Esophagus squamous epithelium (tissue), 5 donors: ENCODE results near the gene USE1. TPM values are rescaled to one million over a fixed set of nuclear protein-coding genes. Genes with fewer than 3 reads are reported as not detected.

Experiments
- DNase-seq: peaks from one replicate; lab custom pipeline; 2025; lab: John Stamatoyannopoulos, UW
- H3K27ac ChIP-seq, 4 donors: fragments of 200-600 bp; sonication (generic); one replicate each; pipeline ENCODE4 v1.5.1; 2016 to 2019; ENCODE audit warnings: mild to moderate bottlenecking in 1 of 4
- H3K27me3 ChIP-seq, 4 donors: fragments of 200-600 bp; sonication (generic); 1 replicate in 3 of 4; 2 replicates in 1 of 4; pipeline versions ENCODE4 v1.5.1 to v1.6.0; 2017 to 2021; ENCODE audit warnings: antibody characterized with exemption in 1 of 4
- H3K36me3 ChIP-seq, 3 donors: fragments of 200-600 bp; sonication (generic); one replicate each; pipeline ENCODE4 v1.5.1; 2016 to 2019
- H3K4me1 ChIP-seq, 3 donors: fragments of 200-600 bp; sonication (generic); one replicate each; pipeline ENCODE4 v1.5.1; 2017 to 2019
- H3K4me3 ChIP-seq, 4 donors: fragments of 200-600 bp; sonication (generic); 1 replicate in 3 of 4; 2 replicates in 1 of 4; pipeline ENCODE4 v1.5.1; 2016 to 2019; ENCODE audit warnings: mild to moderate bottlenecking in 2 of 4, moderate library complexity in 1 of 4
- H3K9me3 ChIP-seq, 3 donors: fragments of 200-600 bp; sonication (generic); one replicate each; pipeline ENCODE4 v1.5.1; 2016 to 2019
- CTCF ChIP-seq, 6 experiments: fragments of 450-650 bp in 4 of 6; fragments of 200-600 bp in 2 of 6; sonication (generic) in 2 of 6; IDR thresholded peaks; one replicate each; pipeline ENCODE4 v1.5.1; 2016 to 2019; ENCODE audit warnings: antibody characterized with exemption in 6 of 6, mild to moderate bottlenecking in 4 of 6, moderate library complexity in 4 of 6
- POLR2A ChIP-seq, 4 donors: fragments of 450-650 bp; IDR thresholded peaks; one replicate each; pipeline ENCODE4 v1.6.1; 2017; ENCODE audit warnings: antibody characterized with exemption in 4 of 4, mild to moderate bottlenecking in 4 of 4, moderate library complexity in 3 of 4
- WGBS, 2 donors: methylation state at CpG; one replicate each; pipeline ENCODE4 v1.1.5; 2018; 5-methylcytosine and 5-hydroxymethylcytosine counted together
- intact Hi-C: fragments of 100-400 bp; cut with DNase I; formaldehyde crosslinking; loops from one replicate; pipeline ENCODE4 v1.15.0; 2022
- total RNA-seq, 4 donors: library from RNA; depleted of rRNA; stranded (reverse); fragments of >200 nt; gene quantifications; one replicate each; pipeline ENCODE4 v1.1.0, GENCODE V29; 2016
- donor health status: DM: yes; HTN: yes; CAD: no.

The USE1 gene
- total RNA-seq, 4 donors from 2014 or later = 11.2 to 22.5 (median 17.6) TPM

- H3K36me3 ChIP-seq = peaks cover 8 to 94% (median 15%) of the 10 kb centered on the region in 3 donors
- H3K27ac ChIP-seq = no peak overlapping the region
- 71 to 80% methylated on average over 11 to 12 of the region's 28 CpGs for WGBS, 2 donors
- no peaks in the 10 kb centered on the region for H3K27me3 ChIP-seq
- intact Hi-C loops = loop anchor here (10.0 kb wide), 1 partner anchor 75 kb away; the partner anchor contains the start of gene ANKLE1
- no peak for DNase-seq
- no peak for TF ChIP-seq CTCF (IDR thresholded peaks at IDR 0.05)
- no peak for TF ChIP-seq POLR2A (IDR thresholded peaks at IDR 0.05)
- no peaks in the 10 kb centered on the region for H3K9me3 ChIP-seq
- no peak overlapping the region for H3K4me3 ChIP-seq
- peaks cover 0 to 2% (median under 1%) of the 10 kb centered on the region in 3 donors for H3K4me1 ChIP-seq
Observed at GRCh38 chr19:17209126-17210036, 5.8 kb upstream of the USE1 start.

- no peaks in the 10 kb centered on the region for H3K9me3 ChIP-seq
- H3K4me3 ChIP-seq = no peak overlapping the region
- 93 to 100% methylated on average over 2 to 5 of the region's 14 CpGs for WGBS, 2 donors
- H3K27me3 ChIP-seq = no peaks in the 10 kb centered on the region
- peaks cover 8 to 85% (median 15%) of the 10 kb centered on the region in 3 donors for H3K36me3 ChIP-seq
- H3K27ac ChIP-seq = no peak overlapping the region
- intact Hi-C loops = no loop called here
- TF ChIP-seq CTCF (IDR thresholded peaks at IDR 0.05) = no peak
- no peak for TF ChIP-seq POLR2A (IDR thresholded peaks at IDR 0.05)
- H3K4me1 ChIP-seq = peaks cover 3 to 8% (median 6%) of the 10 kb centered on the region in 3 donors
- DNase-seq = no peak
Observed at GRCh38 chr19:17210296-17210695, 4.9 kb upstream of the USE1 start.

GRCh38 chr19:17211547-17212446 is 3.4 kb upstream of the USE1 start:
- Histone ChIP-seq H3K36me3 (peaks cover 8 to 78% (median 15%) of the 10 kb centered on the region in 3 donors), H3K27me3 (no peaks in the 10 kb centered on the region), H3K27ac (no peak overlapping the region), H3K4me3 (no peak overlapping the region), H3K4me1 (peaks cover 3 to 20% (median 11%) of the 10 kb centered on the region in 3 donors), H3K9me3 (no peaks in the 10 kb centered on the region)
- whole genome bisulfite sequencing, 2 donors = 91 to 100% methylated on average over 2 to 6 of the region's 58 CpGs
- intact Hi-C loops = no loop called here
- no peak for DNase-seq
- TF ChIP-seq POLR2A (IDR thresholded peaks at IDR 0.05) (no peak), CTCF (IDR thresholded peaks at IDR 0.05) (no peak)

- Histone ChIP-seq H3K27ac (no peak overlapping the region), H3K9me3 (no peaks in the 10 kb centered on the region), H3K27me3 (no peaks in the 10 kb centered on the region), H3K4me1 (peaks cover 3 to 20% (median 11%) of the 10 kb centered on the region in 3 donors), H3K4me3 (no peak overlapping the region), H3K36me3 (peaks cover 8 to 78% (median 15%) of the 10 kb centered on the region in 3 donors)
- 83 to 93% methylated on average over 1 to 5 of the region's 5 CpGs for WGBS, 2 donors
- no peak for DNase-seq
- TF ChIP-seq CTCF (IDR thresholded peaks at IDR 0.05) (no peak), POLR2A (IDR thresholded peaks at IDR 0.05) (no peak)
- intact Hi-C loops = no loop called here
Observed at GRCh38 chr19:17213334-17213733, 1.8 kb upstream of the USE1 start.
